GM23338 (cell line): Measurements from ENCODE around the gene SAFB. TPM values are rescaled to one million over a fixed set of nuclear protein-coding genes. Genes with fewer than 3 reads are reported as not detected.

ENCODE experiments used
- ATAC-seq: fragments of 200-7000 bp; cut with Tn5 transposase; 3 replicates; pipeline ENCODE4 v1.9.1; 2020
- DNase-seq: peaks from one replicate; pipeline ENCODE4 v3.0.0-alpha.2; 2015; ENCODE audit warnings: low spot score
- H2AFZ ChIP-seq: fragments of 200-600 bp; sonication (generic); 2 replicates; pipeline ENCODE4 v1.8.0; 2016; ENCODE audit warnings: antibody characterized with exemption, mild to moderate bottlenecking, moderate library complexity
- H3F3A ChIP-seq: fragments of 200-600 bp; sonication (generic); replicated peaks from 2 replicates; pipeline ENCODE4 v1.8.0; 2017; ENCODE audit warnings: antibody characterized with exemption, mixed run types, low read depth
- H3K27ac ChIP-seq: fragments of 200-600 bp; sonication (generic); 2 replicates; pipeline ENCODE4 v1.6.1; 2016; ENCODE audit warnings: low read depth
- H3K27me3 ChIP-seq: fragments of 200-600 bp; sonication (generic); 2 replicates; pipeline ENCODE4 v1.8.0; 2016; ENCODE audit warnings: mild to moderate bottlenecking, mixed run types, moderate library complexity; ENCODE audit not compliant: insufficient read depth
- H3K36me3 ChIP-seq: fragments of 200-600 bp; sonication (generic); 2 replicates; pipeline ENCODE4 v1.8.0; 2016; ENCODE audit warnings: mild to moderate bottlenecking; ENCODE audit not compliant: insufficient read depth
- H3K4me1 ChIP-seq: fragments of 200-600 bp; sonication (generic); 2 replicates; pipeline ENCODE4 v1.8.0; 2016; ENCODE audit warnings: mild to moderate bottlenecking, moderate library complexity; ENCODE audit not compliant: insufficient read depth
- H3K4me2 ChIP-seq: fragments of 200-600 bp; sonication (generic); 2 replicates; pipeline ENCODE4 v1.7.1; 2017; ENCODE audit warnings: mixed run types
- H3K4me3 ChIP-seq: fragments of 200-600 bp; sonication (generic); 2 replicates; pipeline ENCODE4 v1.6.1; 2016; ENCODE audit warnings: mixed run types
- H3K79me2 ChIP-seq: fragments of 200-600 bp; sonication (generic); replicated peaks from 2 replicates; pipeline ENCODE4 v1.8.0; 2017; ENCODE audit warnings: mild to moderate bottlenecking; ENCODE audit not compliant: insufficient read depth
- H3K9me2 ChIP-seq: fragments of 200-600 bp; sonication (generic); 2 replicates; pipeline ENCODE4 v1.8.0; 2017; ENCODE audit not compliant: insufficient read depth
- H4K20me1 ChIP-seq: fragments of 200-600 bp; sonication (generic); replicated peaks from 2 replicates; pipeline ENCODE4 v1.8.0; 2017; ENCODE audit warnings: mild to moderate bottlenecking; ENCODE audit not compliant: insufficient read depth
- H3K27ac Mint-ChIP-seq: 2 replicates; pipeline ENCODE4 v1.8.0; 2020; ENCODE audit warnings: inconsistent platforms, mild to moderate bottlenecking, moderate library complexity, mixed read lengths
- H3K27me3 Mint-ChIP-seq: 3 replicates; pipeline ENCODE4 v1.8.0; 2022; ENCODE audit warnings: low read depth, mild to moderate bottlenecking, moderate library complexity, mixed read lengths, inconsistent platforms; ENCODE audit not compliant: insufficient read depth, poor library complexity
- H3K36me3 Mint-ChIP-seq: 3 replicates; pipeline ENCODE4 v1.8.0; 2021; ENCODE audit warnings: low read depth, mild to moderate bottlenecking, inconsistent platforms, moderate library complexity, mixed read lengths
- H3K4me1 Mint-ChIP-seq: 3 replicates; pipeline ENCODE4 v1.8.0; 2020; ENCODE audit warnings: mild to moderate bottlenecking, inconsistent platforms, mixed read lengths
- H3K4me3 Mint-ChIP-seq: 3 replicates; pipeline ENCODE4 v1.8.0; 2021; ENCODE audit warnings: moderate library complexity, mild to moderate bottlenecking, inconsistent platforms, mixed read lengths
- H3K9me3 Mint-ChIP-seq: 3 replicates; pipeline ENCODE4 v1.8.0; 2020; ENCODE audit warnings: moderate library complexity, mild to moderate bottlenecking, inconsistent platforms, mixed read lengths
- EZH2phosphoT487 ChIP-seq: fragments of 200-600 bp; sonication (generic); IDR thresholded peaks from one replicate; pipeline ENCODE4 v1.8.1; 2018; ENCODE audit warnings: antibody characterized with exemption; ENCODE audit not compliant: unreplicated experiment
- JUNB ChIP-seq: IDR thresholded peaks from one replicate; pipeline ENCODE4 v1.6.1; 2016; ENCODE audit warnings: antibody characterized with exemption; ENCODE audit not compliant: unreplicated experiment
- POLR2AphosphoS5 ChIP-seq: IDR thresholded peaks from 2 replicates; pipeline ENCODE4 v1.6.1; 2016; ENCODE audit warnings: antibody characterized with exemption, low read depth
- STAT1 ChIP-seq: IDR thresholded peaks from one replicate; pipeline ENCODE4 v1.6.1; 2016; ENCODE audit warnings: antibody characterized with exemption; ENCODE audit not compliant: unreplicated experiment
- polyA plus RNA-seq: library from polyadenylated mRNA; unstranded; fragments of >200 nt; fragmentation: Nextera tagmentation; extraction: Ambion mirVana; gene quantifications from 2 replicates; pipeline ENCODE4 v1.2.1, GENCODE V29; 2016
- total RNA-seq: library from RNA; depleted of rRNA; stranded (reverse); fragments of >200 nt; shearing (Covaris generic); gene quantifications from 2 replicates; pipeline ENCODE4 v1.2.3, GENCODE V29; 2014
- TF ChIP-seq, protein P1 (sequence below), 2 experiments: fragments of 200-600 bp in 1 of 2; sonication (generic) in 1 of 2; conservative IDR thresholded peaks; 2 replicates each; pipeline versions ENCODE4 v1.5.1 to v1.6.1; 2016 to 2017; ENCODE audit warnings: antibody characterized with exemption in 2 of 2, low read depth in 2 of 2, mild to moderate bottlenecking in 2 of 2, moderate library complexity in 1 of 2
- TF ChIP-seq, protein P2 (sequence below): fragments of 250-450 bp; sonication (Bioruptor Pico); IDR thresholded peaks from 2 replicates; pipeline ENCODE4 v1.5.0; 2020; ENCODE audit warnings: mild to moderate bottlenecking, moderate library complexity

SAFB gene
- total and polyA plus RNA-seq, 2 experiments from 2014 or later: 85.2 to 109 TPM

DNA sequence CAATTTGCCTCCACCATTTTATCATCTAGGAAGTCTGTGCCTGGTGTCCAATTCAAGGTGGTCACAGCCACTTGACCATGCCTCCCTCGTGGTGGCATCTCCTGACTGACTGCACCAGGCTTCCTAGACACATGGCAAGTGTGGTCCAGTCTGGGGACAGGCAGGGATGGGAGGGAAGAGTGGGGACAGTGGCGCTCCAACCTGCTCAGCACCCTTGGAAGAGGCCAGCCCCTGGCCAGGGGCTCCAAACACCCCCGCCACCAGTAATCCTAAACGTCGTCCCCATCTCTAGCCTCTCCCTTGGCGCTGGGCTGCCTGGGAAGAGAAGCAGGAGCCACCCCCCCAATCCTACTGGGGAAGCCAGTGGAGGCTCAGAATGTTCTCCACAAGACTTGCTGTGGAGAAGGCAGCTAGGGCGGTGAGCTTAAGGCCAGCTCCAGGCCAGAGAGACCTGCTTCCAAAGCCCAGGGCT, 69.9 kb downstream of the SAFB start (continued):
- TF ChIP-seq JUNB (no peak), EZH2phosphoT487 (no peak), POLR2AphosphoS5 (no peak; the same call in 1 of the 2 replicates), STAT1 (no peak)
- TF ChIP-seq, protein P1, sequence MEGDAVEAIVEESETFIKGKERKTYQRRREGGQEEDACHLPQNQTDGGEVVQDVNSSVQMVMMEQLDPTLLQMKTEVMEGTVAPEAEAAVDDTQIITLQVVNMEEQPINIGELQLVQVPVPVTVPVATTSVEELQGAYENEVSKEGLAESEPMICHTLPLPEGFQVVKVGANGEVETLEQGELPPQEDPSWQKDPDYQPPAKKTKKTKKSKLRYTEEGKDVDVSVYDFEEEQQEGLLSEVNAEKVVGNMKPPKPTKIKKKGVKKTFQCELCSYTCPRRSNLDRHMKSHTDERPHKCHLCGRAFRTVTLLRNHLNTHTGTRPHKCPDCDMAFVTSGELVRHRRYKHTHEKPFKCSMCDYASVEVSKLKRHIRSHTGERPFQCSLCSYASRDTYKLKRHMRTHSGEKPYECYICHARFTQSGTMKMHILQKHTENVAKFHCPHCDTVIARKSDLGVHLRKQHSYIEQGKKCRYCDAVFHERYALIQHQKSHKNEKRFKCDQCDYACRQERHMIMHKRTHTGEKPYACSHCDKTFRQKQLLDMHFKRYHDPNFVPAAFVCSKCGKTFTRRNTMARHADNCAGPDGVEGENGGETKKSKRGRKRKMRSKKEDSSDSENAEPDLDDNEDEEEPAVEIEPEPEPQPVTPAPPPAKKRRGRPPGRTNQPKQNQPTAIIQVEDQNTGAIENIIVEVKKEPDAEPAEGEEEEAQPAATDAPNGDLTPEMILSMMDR (conservative IDR thresholded peaks at IDR 0.05; ENCODE audit: low read depth in 2 of 2): no peak

DNA sequence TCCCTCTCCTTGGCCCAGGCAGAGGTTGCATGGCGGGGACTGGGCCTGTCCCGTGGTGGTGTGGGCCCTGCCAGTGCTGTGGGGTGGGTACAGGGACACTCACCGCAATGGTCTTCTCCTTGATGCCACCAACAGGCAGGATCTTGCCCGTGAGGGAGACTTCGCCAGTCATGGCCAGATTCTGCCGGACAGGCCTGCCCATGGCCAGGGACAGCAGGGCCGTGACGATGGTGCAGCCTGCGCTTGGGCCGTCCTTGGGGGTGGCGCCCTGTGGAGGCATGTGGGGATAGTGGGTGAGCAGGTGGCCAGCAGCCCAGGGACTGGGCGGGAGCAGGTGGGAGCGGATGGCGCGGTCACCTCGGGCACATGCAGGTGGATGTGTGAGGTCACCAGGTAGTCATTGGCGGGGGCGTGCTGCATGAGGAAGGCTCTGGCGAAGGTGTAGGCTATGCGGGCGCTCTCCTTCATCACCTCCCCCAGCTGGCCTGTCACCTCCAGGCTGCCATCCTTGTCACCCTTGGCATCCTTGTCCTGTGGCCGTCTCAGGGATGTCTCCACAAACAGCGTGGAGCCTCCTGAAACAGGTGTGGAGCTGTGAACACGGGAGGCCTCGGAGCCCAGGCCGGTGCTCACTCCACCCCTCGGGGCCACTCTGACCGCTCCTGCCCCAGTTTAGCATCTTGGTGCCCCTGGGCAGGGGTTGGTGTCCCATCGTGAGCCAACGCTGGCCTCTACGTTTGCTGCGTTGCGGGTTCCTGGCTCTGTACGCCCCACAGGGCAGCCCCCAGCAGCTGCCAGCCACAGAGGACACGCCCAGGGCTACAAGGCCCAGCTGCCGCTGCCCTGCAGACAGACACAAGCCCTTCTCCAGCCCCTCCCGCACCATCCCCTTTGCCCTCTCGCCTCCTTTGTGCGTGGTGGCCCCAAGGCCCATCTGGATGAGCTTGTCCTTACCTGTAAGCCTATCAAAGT, 70.6 kb downstream of the SAFB start:
- TF ChIP-seq STAT1 (no peak), POLR2AphosphoS5 (peak; percentile 28)
- TF ChIP-seq, protein P2, sequence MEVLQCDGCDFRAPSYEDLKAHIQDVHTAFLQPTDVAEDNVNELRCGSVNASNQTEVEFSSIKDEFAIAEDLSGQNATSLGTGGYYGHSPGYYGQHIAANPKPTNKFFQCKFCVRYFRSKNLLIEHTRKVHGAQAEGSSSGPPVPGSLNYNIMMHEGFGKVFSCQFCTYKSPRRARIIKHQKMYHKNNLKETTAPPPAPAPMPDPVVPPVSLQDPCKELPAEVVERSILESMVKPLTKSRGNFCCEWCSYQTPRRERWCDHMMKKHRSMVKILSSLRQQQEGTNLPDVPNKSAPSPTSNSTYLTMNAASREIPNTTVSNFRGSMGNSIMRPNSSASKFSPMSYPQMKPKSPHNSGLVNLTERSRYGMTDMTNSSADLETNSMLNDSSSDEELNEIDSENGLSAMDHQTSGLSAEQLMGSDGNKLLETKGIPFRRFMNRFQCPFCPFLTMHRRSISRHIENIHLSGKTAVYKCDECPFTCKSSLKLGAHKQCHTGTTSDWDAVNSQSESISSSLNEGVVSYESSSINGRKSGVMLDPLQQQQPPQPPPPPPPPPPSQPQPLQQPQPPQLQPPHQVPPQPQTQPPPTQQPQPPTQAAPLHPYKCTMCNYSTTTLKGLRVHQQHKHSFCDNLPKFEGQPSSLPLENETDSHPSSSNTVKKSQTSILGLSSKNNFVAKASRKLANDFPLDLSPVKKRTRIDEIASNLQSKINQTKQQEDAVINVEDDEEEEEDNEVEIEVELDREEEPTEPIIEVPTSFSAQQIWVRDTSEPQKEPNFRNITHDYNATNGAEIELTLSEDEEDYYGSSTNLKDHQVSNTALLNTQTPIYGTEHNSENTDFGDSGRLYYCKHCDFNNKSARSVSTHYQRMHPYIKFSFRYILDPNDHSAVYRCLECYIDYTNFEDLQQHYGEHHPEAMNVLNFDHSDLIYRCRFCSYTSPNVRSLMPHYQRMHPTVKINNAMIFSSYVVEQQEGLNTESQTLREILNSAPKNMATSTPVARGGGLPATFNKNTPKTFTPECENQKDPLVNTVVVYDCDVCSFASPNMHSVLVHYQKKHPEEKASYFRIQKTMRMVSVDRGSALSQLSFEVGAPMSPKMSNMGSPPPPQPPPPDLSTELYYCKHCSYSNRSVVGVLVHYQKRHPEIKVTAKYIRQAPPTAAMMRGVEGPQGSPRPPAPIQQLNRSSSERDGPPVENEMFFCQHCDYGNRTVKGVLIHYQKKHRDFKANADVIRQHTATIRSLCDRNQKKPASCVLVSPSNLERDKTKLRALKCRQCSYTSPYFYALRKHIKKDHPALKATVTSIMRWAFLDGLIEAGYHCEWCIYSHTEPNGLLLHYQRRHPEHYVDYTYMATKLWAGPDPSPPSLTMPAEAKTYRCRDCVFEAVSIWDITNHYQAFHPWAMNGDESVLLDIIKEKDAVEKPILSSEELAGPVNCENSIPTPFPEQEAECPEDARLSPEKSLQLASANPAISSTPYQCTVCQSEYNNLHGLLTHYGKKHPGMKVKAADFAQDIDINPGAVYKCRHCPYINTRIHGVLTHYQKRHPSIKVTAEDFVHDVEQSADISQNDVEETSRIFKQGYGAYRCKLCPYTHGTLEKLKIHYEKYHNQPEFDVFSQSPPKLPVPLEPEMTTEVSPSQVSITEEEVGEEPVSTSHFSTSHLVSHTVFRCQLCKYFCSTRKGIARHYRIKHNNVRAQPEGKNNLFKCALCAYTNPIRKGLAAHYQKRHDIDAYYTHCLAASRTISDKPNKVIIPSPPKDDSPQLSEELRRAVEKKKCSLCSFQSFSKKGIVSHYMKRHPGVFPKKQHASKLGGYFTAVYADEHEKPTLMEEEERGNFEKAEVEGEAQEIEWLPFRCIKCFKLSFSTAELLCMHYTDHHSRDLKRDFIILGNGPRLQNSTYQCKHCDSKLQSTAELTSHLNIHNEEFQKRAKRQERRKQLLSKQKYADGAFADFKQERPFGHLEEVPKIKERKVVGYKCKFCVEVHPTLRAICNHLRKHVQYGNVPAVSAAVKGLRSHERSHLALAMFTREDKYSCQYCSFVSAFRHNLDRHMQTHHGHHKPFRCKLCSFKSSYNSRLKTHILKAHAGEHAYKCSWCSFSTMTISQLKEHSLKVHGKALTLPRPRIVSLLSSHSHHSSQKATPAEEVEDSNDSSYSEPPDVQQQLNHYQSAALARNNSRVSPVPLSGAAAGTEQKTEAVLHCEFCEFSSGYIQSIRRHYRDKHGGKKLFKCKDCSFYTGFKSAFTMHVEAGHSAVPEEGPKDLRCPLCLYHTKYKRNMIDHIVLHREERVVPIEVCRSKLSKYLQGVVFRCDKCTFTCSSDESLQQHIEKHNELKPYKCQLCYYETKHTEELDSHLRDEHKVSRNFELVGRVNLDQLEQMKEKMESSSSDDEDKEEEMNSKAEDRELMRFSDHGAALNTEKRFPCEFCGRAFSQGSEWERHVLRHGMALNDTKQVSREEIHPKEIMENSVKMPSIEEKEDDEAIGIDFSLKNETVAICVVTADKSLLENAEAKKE (CRISPR knock-in tag): no peak
- TF ChIP-seq, protein P1 (conservative IDR thresholded peaks at IDR 0.05; ENCODE audit: low read depth in 2 of 2): no peak
- Mint-ChIP-seq H3K4me1 (peaks cover 6% of the 10 kb centered on the region; the same call in 1 of the 3 replicates), H3K4me3 (no peak overlapping the region), H3K9me3 (peaks cover 8% of the 10 kb centered on the region; the same call in 2 of the 3 replicates), H3K36me3 (peaks cover 72% of the 10 kb centered on the region), H3K27ac (0 out of 2 replicates have a peak overlapping the region, but pooled peaks have one; percentile 56), H3K27me3 (peaks cover 54% of the 10 kb centered on the region)
- no peak for ATAC-seq
- peaks cover 27% of the 10 kb centered on the region for H3K79me2 ChIP-seq
- H3K4me2 ChIP-seq: no peak overlapping the region
- no peak overlapping the region for H2AFZ ChIP-seq
- no peak for DNase-seq
- no peaks in the 10 kb centered on the region for H3K36me3 ChIP-seq
- peak overlapping the region; percentile 66; the same call in 1 of the 2 replicates for H3K27ac ChIP-seq
- peaks cover 6% of the 10 kb centered on the region; the same call in 1 of the 2 replicates for H4K20me1 ChIP-seq
- H3F3A ChIP-seq: peaks cover 20% of the 10 kb centered on the region
- no peaks in the 10 kb centered on the region for H3K9me2 ChIP-seq
- H3K4me1 ChIP-seq: no peaks in the 10 kb centered on the region
- no peak overlapping the region for H3K4me3 ChIP-seq
- H3K27me3 ChIP-seq: no peaks in the 10 kb centered on the region
